ENCODE data around the gene PREPL.

- no peak for TF ChIP-seq CTCF (IDR thresholded peaks at IDR 0.05; ENCODE audit: low read length)
- no peak for TF ChIP-seq EZH2 (optimal IDR thresholded peaks at IDR 0.05; ENCODE audit: low read depth, low read length)
Measured at GRCh38 chr2:44297431-44297830, 63.9 kb downstream of the PREPL start.
